ENCODE measurements around the gene NFASC.

DNA sequence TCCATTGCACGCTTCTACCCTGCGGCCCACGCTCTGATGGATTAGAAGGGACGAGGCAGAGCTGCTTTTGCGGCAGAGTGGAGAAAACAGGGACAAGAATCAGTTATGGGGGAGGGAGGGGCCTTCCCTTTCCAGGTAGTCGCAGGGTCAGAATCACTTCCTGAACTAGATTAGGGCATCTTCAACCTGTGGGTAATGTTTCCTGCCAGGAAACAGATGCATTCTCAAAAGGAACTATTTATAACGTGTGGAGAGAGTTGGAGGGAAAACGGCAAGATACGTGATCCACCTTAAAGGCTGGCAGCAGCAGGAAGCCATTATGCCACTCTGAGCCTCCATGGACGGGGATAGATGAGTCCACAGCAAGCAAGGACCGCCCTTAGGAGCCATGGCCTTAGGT, 112.5 kb downstream of the NFASC start:
- TF ChIP-seq, protein P1, sequence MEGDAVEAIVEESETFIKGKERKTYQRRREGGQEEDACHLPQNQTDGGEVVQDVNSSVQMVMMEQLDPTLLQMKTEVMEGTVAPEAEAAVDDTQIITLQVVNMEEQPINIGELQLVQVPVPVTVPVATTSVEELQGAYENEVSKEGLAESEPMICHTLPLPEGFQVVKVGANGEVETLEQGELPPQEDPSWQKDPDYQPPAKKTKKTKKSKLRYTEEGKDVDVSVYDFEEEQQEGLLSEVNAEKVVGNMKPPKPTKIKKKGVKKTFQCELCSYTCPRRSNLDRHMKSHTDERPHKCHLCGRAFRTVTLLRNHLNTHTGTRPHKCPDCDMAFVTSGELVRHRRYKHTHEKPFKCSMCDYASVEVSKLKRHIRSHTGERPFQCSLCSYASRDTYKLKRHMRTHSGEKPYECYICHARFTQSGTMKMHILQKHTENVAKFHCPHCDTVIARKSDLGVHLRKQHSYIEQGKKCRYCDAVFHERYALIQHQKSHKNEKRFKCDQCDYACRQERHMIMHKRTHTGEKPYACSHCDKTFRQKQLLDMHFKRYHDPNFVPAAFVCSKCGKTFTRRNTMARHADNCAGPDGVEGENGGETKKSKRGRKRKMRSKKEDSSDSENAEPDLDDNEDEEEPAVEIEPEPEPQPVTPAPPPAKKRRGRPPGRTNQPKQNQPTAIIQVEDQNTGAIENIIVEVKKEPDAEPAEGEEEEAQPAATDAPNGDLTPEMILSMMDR (IDR thresholded peaks at IDR 0.05), result no peak
- no peak for TF ChIP-seq POLR2A (IDR thresholded peaks at IDR 0.05)
- TF ChIP-seq POLR2AphosphoS5 (IDR thresholded peaks at IDR 0.05), result no peak

Data from suprapubic skin (tissue), 4 donors.